CD4-positive, alpha-beta T cell treated with Interleukin-6 for 4 hours (primary cell): Measurements from ENCODE around the gene SRRM4.
"Not testable (repeated sequence)": the region's sequence is repeated elsewhere in the genome, so short reads cannot be mapped to it uniquely, and the experiment has no call there.

Experiments used
- DNase-seq: peaks from one replicate; pipeline ENCODE4 v3.0.0-alpha.2; 2020; ENCODE audit warnings: mixed read lengths

Gene SRRM4

DNA sequence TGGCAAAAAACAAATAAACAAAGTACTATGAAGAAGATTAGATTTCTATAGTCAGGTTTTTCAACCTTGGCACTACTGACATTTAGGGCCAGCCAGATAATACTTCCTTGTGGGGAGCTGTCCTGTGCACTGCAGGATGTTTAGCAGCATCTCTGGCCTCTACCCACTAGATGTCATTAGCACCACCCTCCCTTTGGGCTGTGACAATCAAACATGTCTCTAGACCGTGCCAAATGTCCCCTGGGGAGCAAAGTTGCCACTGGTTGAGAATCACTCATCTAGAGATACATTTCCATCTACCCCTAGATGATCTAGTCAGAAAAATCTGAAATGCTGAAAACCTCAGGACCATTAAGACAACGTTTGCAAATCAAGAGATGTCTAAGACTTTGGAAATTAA, 29.9 kb downstream of the SRRM4 start:
- DNase-seq: no peak

DNA sequence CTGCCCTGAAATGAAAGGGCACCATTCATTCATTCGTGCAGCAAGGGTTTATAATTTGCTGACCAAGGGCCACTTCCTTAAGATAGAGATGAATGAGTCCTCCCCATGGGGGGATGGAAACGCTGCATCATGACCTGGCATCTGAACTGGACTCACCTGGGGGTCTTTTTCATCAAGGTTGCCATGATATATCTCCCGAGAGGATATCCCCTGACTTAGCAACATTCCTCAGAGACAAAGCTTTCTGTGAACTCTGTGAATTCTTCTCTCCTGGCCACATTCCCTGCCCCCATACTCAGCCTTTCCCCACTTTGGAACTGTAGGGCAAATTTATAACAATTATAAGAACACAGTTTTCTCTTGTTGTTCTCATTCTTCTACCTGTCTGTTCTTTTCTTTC, 30.8 kb downstream of the SRRM4 start:
- no peak for DNase-seq

GRCh38 chr12:119013023-119013422, 31.7 kb downstream of the SRRM4 start:
- no peak for DNase-seq

GRCh38 chr12:119014368-119014767, 33.0 kb downstream of the SRRM4 start:
- no peak for DNase-seq

GRCh38 chr12:119016715-119017114, 35.4 kb downstream of the SRRM4 start:
- DNase-seq: no peak

GRCh38 chr12:119019166-119019565, 37.8 kb downstream of the SRRM4 start:
- no peak for DNase-seq

- DNase-seq: no peak
Measured at GRCh38 chr12:119020406-119021360, 39.3 kb downstream of the SRRM4 start.

DNA sequence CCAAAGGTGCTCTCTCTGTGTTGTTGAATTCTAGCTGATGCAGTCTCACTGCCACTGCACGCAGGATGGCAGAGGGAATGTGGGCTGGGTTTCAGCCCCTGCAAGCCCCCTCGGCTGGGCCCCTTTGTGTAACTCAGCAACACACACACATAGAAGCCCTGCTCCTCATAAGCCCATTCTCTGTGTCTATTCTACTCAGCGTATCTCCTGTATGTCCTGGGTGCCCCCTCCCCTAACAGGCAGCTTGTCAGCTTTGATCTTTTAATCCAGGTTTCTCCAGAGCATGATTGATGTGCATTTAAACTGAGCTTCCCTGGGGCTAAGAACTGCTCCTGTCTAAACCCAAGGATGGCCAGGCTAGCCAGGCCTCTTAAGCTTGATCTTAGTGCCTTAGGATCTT, 43.0 kb downstream of the SRRM4 start:
- no peak for DNase-seq

GRCh38 chr12:119025786-119026185, 44.4 kb downstream of the SRRM4 start:
- DNase-seq: no peak

DNA sequence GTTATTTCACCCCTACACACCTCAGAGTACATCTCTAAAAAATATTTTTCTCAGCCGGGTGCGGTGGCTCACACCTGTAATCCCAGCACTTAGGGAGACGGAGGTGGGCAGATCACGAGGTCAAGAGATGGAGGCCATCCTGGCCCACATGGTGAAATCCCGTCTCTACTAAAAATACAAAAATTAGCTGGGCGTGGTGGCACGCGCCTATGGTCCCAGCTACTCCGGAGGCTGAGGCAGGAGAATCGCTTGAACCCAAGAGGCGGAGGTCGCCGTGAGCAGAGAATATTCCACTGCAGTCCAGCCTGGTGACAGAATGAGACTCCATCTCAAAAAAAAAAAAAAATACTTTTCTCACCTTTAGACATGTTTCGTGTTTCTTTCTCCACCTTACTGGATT, 52.0 kb downstream of the SRRM4 start:
- DNase-seq: not testable (repeated sequence)

DNA sequence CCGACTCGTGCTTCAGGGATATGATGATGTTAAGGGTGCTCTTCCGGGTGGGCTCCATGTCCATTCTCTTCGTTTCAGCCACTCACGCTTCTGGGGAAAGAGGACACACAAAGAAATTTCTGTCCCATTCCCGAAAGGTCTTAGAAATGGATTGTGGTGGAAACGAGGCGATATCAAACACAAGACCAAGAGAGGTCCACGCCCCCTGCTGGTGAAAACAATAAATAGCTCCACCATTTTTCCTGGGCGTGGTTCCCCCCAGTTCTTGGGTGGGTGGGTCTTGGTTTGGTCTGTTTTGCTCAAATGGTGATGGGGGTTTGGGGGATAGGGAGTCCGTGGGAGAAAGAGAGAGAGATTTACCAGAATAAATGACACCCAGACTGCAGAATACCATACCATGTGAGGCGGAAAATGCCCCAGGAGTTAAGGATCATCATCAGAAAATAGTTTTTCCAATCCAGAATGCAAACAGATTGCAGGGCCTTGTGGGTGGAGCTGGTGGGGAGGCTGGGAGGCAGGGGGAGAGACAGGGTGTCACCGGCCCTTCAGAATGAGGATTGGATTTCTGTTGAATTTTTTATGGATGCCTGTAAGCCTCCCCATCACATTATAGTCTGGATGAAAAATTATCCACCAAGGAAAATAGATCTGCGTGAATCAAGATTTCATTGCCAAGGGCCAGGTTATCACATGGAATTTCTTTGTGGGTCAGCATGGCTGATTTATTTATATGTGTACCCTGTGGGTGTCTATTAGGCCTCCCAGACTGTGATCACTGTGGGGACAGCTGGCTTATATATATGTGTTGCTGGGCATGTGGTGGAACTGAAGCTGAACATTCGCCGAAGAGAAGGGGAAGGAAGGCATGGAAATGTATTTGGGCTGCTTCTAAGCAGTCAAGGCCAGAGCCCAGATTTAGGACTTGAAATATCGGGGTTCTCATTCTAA, 55.8 kb downstream of the SRRM4 start:
- no peak for DNase-seq

DNA sequence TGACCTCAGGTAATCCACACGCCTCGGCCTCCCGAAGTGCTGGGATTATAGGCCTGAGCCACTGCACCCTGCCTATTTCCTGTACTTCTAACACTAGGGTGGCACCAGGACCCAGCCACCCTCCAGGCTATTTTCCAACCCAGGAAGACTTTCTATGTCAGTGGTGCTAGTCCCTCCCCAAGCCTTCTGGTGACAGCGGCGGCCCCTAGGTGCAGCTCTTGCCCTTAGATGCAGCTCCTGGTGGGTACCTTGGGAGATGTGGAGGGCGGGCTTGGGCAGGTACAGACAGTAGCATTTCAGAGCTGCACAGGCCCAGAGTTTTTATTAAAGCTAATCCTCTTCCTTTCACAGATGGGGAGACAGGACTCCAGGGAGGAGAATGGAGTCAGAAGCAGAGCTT, 62.8 kb downstream of the SRRM4 start:
- DNase-seq: no peak

- no peak for DNase-seq
Measured at GRCh38 chr12:119047641-119048040, 66.3 kb downstream of the SRRM4 start.

- no peak for DNase-seq
Measured at GRCh38 chr12:119050663-119051062, 69.3 kb downstream of the SRRM4 start.

- DNase-seq: no peak
Measured at GRCh38 chr12:119051474-119051873, 70.1 kb downstream of the SRRM4 start.

- DNase-seq: no peak
Measured at GRCh38 chr12:119052001-119052400, 70.7 kb downstream of the SRRM4 start.

DNA sequence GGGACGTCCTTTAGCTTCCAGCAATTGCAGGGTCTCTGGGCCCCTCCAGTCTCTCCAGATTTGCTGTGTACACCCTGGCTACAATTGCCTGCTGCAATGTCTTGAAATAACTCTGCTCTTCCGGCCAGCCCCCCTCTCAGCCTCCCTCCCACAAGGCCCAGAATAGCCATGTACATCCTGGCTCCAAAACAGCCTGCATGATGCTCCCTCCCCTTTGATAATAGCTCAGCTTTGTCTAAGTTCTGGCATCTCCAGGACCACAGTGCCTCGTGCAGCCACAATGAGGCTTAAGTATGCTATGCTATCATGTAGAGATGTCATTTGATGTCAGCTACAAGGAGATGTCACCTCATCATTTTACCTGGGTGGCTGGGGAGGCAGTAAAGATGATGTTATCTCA, 74.6 kb downstream of the SRRM4 start:
- DNase-seq: no peak

DNA sequence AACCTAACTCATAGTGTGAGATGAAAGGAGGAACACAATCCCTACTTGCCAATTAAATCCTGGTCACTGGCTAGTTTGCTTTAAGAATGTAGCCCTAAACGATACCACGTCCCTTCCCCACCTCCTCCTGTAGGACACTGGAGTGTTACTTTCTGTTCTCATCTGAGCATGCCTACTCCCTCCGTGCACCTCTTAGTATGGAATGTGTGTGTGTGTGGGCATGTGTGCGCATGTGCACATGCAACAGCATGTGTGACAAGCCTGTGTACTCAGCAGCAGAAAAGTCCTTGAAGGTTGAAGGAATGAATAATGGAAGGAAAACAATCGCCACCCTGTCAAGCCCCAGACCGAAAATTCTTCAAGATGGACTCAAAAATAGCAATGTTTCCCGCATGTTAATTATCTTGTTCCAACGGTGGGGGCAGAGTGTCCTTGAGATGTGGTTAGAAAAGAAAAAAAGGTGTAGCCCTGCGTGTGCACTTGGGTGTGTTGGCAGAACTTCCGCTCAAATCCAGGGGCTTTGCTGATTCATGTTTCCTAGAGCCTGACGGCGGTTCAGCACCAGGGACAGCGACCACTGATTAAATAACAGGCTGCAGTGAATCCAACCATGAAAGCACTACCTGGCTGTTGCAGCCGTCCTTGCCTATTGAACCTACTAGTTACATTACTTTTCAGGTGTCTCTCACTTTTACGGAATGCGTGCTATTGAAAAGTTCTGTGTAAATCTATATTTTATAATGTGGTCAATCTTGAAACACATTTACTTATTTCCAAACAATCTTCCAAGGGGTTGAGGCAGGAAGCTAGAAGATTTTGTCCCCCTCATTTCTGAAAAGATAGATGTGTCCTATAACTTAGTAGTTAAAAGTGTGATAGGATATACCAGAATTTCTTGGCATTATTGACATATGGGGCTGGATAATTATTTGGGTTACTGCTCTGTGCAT, 79.8 kb downstream of the SRRM4 start:
- peak; percentile 3 for DNase-seq

DNA sequence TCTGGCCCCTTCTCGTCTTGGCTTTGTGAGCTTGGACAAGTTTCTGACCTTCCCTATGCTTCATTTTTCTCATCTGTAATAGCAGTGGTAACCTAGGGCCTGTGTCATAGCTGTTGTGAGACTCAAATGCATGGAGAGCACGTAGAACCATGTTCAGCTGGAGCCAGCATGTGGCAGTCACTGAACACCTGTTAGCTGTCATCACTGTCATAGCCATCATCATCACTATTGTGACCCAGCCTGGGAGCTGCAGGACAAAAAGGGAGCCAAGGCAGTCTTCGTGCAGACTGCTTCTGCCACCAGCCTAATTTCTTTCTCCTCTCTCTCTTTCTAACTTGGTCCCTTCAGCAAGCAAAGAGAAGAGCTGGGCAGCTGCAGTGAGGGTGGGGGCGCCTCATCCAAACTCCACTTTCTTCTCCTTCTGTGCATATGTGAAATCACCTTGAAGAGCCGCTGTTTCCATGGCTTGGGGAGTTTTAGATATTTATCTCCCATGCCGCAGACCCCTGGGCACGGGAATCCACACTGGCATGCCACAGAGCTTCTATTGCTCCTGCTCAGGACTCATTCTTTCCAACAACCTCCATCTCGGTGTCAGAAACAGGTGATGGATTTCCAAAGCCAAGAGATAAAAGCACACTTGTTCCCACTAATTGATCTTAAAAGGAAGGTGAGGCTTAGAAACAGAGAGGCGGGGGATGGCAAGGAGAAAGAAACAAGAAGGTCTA, 87.0 kb downstream of the SRRM4 start:
- no peak for DNase-seq

DNA sequence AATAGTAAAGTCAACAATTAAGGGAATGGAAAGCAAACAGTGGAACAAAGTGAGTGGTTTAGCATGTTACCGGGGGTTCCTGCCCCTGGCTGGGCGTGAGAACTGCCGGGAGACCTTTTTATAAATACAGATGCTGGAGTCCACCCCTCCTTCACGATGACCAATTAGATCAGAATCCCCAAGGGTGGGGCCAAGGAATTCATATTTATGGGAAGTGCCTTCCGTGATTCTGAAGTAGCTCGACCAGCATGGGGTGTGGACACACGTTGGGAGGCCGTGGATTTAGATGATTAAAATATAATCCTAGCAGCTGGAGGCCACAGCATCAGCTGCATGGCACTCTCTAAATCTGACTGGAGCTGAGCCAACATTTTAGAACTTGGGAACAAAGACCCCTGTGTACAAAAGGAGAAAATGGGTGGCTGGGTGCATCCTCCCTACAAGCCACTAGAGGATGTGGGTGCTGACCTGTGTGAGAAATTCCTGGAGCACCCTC, 87.9 kb downstream of the SRRM4 start:
- DNase-seq: no peak

DNA sequence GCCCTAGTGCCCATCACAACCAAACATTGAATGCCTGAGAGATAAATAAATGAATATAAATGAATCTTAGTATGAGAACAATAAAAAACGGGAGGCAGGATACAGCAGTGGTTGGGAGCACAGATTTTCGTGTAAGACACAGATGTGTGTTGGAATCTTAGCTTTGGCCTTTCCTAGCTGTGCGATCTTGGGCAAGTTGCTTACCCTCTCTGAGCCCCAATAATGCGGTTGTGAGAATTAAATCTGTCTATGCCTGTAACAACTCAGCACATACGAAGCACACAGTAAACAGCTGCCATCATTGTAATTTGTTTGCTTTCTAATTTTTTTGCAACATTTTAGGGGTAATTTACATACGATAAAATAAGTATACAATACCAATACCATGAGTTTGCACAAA, 89.8 kb downstream of the SRRM4 start:
- no peak for DNase-seq
